ENCODE measurements around the gene IDUA. TPM values are rescaled to one million over a fixed set of nuclear protein-coding genes. Genes with fewer than 3 reads are reported as not detected.

The IDUA gene
- total and polyA plus RNA-seq, 12 donors, result 4.6 to 13.3 (median 8.7) TPM

- TF ChIP-seq CTCF (IDR thresholded peaks at IDR 0.05), result no peak
- intact Hi-C loops (cut with DNase I), result no loop called here
- Histone ChIP-seq H3K36me3 (peaks cover 0 to 40% (median 17%) of the 10 kb centered on the region in 9 donors), H3K4me1 (peaks cover 7 to 28% (median 13%) of the 10 kb centered on the region in 9 donors), H3K4me3 (peak overlapping the region in 2 of 10 donors; percentile 2 to 14), H3K27me3 (peaks cover 0 to 10% (median 0%) of the 10 kb centered on the region in 7 donors), H3K27ac (no peak overlapping the region), H3K9me3 (no peaks in the 10 kb centered on the region)
- DNase-seq, result peak in 1 of 2 donors; percentile 11
- ATAC-seq, result no peak
- 44 to 47% methylated on average over 72 to 76 of the region's 76 CpGs for whole genome bisulfite sequencing, 2 donors
Measured at GRCh38 chr4:967113-968104, 19.4 kb upstream of the IDUA start.

GRCh38 chr4:968221-968620 is 18.6 kb upstream of the IDUA start:
- peaks cover 0 to 10% (median 0%) of the 10 kb centered on the region in 7 donors for H3K27me3 ChIP-seq
- H3K27ac ChIP-seq, result no peak overlapping the region
- TF ChIP-seq CTCF (IDR thresholded peaks at IDR 0.05), result no peak
- peaks cover 0 to 34% (median 11%) of the 10 kb centered on the region in 9 donors for H3K36me3 ChIP-seq
- WGBS, 2 donors, result 23 to 28% methylated on average over 24 of the region's 24 CpGs
- ATAC-seq (no peak), DNase-seq (no peak)
- no peaks in the 10 kb centered on the region for H3K9me3 ChIP-seq
- peaks cover 9 to 33% (median 19%) of the 10 kb centered on the region in 9 donors for H3K4me1 ChIP-seq
- no peak overlapping the region for H3K4me3 ChIP-seq
- intact Hi-C loops (cut with DNase I), result no loop called here

GRCh38 chr4:968621-969394 is 18.0 kb upstream of the IDUA start:
- ATAC-seq (no peak), DNase-seq (no peak)
- intact Hi-C loops (cut with DNase I), result no loop called here
- no peak for TF ChIP-seq CTCF (IDR thresholded peaks at IDR 0.05)
- H3K4me1 ChIP-seq, result peaks cover 9 to 33% (median 21%) of the 10 kb centered on the region in 9 donors
- WGBS, 2 donors, result 83 to 87% methylated on average over 23 of the region's 23 CpGs
- H3K36me3 ChIP-seq, result peaks cover 0 to 32% (median 11%) of the 10 kb centered on the region in 9 donors
- H3K27me3 ChIP-seq, result peaks cover 0 to 10% (median 0%) of the 10 kb centered on the region in 7 donors
- H3K27ac ChIP-seq, result no peak overlapping the region
- H3K9me3 ChIP-seq, result no peaks in the 10 kb centered on the region
- no peak overlapping the region for H3K4me3 ChIP-seq
